ENCODE data around the gene ALOX12B.

- no peak for TF ChIP-seq EZH2 (IDR thresholded peaks at IDR 0.05; ENCODE audit: borderline replicate concordance, low read length)
- no peak for TF ChIP-seq CTCF (IDR thresholded peaks at IDR 0.05; ENCODE audit: low read length)
Measured at GRCh38 chr17:8121407-8121680, 33.8 kb upstream of the ALOX12B start.

All from OCI-LY1 (cell line).